GM18505 (cell line): ENCODE results near the gene MBIP.

ENCODE experiments used
- ATAC-seq: cut with Tn5 transposase; IDR thresholded peaks from one replicate; pipeline ENCODE4 v1.9.1; 2021; ENCODE audit not compliant: unreplicated experiment
- POLR2A ChIP-seq: IDR thresholded peaks from 4 replicates; pipeline ENCODE4 v1.6.1; 2011; ENCODE audit warnings: borderline replicate concordance; ENCODE audit not compliant: insufficient read depth, insufficient read length; ENCODE audit errors: extremely low read depth

MBIP gene

DNA sequence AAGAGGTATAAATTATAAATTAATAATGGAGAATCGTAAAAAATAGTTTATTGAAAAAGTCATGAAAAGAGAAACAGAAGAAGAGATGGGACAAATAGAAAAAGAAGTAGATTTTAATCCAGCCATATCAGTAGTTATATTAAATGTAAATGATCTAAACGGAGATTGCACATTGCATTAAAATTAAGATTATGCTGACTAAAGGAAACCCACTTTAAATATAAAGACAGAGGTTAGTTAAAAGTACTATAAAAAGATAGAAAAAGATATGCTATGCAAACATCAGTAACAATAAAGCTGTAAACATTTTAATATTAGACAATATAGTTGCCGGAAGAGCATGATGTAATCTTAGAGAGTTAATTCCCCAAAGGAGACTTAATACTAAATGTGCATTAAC, 5.4 kb upstream of the MBIP start:
- no peak for ATAC-seq
- no peak for TF ChIP-seq POLR2A

DNA sequence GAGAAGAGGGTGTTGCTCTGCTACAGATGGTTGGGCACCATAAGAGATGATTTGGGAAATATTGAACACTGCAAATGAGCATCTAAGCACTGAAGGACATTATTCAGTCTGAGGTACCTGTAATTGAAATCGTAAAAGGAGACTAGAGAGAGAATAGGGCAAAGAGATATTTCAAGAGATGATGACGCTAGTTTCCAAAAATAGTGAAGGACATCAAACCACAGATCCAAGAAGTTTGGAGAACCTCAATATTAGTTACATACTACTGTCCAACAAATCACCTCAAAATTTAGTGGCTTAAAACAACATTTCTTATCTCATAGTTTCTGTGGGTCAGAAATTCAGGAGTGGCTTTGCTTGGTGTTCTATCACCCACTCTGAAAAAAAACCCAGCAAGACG, 4.5 kb upstream of the MBIP start:
- ATAC-seq, result no peak
- TF ChIP-seq POLR2A, result no peak

DNA sequence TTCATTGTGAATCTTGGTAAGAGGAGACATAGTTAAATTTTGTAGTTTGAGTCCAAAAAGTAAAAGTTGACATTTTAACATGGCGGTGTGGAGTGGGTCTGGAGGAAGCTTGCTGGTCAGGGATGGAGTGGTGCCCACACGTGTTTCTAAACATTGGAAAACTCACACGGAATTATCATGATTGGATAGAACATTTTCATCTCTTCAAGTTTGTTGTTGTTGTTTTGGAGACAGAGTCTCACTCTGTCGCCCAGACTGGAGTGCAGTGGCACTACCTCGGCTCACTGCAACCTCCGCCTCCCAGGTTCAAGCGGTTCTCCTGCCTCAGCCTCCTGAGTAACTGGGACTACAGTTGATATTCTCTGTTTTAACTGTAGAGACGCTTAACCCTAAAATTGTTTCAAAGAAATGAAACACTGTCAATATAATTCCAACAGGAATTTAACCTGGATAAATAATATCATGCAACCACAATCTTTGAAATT, 502 bp upstream of the MBIP start:
- peak; percentile 24 for ATAC-seq
- TF ChIP-seq POLR2A, result no peak

DNA sequence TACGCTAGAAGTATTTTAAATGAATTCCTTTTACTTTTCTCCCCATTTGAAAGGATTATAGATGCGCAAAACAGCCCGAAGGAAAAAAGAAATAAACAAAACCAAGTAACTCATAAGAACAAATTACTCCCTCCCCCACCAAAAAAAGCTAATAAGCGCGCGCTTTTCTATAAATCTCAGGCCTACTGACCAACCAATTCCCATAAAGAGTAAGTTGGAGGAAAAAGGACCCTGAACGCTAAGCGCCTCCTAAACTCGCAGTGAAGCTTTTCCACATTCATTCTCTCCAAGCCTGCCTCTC, 588 bp downstream of the MBIP start:
- TF ChIP-seq POLR2A, result no peak

DNA sequence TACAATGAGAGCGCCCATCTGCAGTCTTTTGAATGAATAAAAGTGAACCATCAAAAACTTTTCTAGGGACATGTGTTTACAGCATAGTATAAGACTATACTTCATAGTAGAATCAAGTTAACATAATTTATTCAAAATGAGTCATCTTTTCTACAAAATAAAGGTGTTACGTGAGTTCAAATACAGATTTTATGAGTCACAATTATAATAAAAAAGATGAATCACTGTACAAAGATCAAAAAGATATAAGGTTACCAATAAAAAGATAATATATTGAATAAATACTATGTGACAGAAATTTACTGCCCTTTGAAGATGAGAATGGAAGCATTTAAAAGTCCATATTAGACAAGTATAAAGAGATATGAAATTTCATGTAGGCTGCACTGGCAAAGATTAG, 2.8 kb downstream of the MBIP start:
- ATAC-seq, result no peak
- TF ChIP-seq POLR2A, result no peak

More for the DNA sequence above, 588 bp downstream of the MBIP start:
- ATAC-seq, result no peak

DNA sequence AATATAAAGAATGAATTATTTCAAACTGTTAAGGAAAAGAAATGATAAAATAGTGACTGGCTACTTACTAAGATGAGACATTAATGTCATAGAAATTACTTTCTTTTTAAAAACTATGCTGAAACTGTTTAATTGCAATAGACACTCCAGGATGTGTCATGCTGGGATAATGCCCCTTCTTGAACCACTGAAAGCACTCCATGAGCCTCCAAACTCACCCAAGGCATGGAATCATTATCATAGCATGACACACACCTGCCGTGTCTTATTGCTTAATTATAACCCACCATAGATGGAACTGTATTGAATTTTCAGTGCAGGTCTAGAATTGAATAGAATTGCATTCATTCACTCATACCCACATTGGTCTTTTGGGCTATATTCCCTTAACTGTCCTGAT, 4.3 kb downstream of the MBIP start:
- TF ChIP-seq POLR2A, result no peak
- no peak for ATAC-seq

DNA sequence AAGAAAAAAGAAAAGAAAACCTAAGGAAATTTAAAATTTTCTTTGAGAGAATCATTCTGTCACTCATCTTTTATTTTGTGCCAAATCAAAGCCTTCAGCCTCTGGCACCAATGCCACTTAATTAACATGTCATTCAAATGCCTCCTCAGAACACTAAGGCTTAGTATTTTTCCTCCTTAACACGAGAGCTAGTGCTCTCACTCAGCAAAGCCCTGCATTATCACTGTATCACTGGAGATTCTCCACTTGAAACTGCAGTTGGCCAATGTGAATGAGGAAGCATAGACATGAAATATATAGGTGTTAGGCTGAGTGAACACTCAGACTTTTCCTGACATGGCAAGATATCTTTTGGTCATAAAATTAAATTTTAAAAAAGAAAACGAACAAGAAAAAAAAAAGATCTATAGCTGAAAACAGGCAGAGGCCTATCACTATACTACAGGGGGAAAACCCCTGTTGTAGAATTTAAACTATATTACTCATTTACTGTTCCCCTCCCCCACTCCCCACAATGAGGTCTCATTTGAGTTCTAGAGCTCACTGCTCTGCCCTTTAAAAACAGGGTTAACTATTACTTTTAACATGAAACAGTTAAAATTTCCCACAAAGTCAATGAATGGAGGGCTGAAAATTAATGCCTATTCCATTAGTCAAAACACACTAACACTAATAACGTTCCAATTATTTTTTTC, 5.1 kb downstream of the MBIP start:
- peak; percentile 64 for ATAC-seq
- TF ChIP-seq POLR2A, result no peak

DNA sequence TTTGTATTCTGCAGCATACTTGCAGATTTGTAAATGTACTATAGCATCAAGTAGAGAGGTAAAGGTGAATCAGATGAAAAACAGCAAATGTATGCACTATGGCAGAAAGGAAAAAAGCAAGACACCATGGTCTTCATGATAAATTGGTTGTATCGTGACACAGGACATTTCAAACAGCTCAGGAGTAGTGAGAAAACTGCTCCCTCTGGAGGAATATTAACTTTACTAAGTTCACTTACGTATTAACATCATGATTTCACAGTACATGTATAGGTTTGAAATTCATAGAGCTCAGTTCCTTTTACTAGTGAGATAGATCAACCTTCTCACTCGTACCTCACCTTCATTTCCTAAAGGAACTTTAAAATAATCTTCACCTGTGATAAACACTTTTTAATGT, 6.5 kb downstream of the MBIP start:
- no peak for ATAC-seq

DNA sequence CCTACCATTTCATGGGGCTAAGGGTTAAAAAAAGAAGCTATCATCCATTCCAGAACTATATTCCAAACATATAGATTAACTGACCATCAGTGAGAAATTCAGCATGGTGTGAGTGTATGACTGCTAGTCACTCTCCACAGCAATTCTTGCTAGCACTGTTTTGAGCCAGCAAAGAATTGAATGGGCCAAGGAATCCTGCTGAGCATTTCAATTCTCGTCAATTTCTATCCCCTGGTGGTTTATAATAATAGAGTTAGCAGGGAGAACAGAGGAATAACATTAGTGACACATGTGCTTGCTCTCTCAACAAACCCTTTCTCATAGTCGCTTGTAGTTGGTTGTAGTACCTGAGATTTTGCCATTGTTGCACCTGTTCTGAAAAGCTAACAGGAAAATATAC, 7.2 kb downstream of the MBIP start:
- no peak for TF ChIP-seq POLR2A
- no peak for ATAC-seq

More for the DNA sequence above, 6.5 kb downstream of the MBIP start:
- no peak for TF ChIP-seq POLR2A

DNA sequence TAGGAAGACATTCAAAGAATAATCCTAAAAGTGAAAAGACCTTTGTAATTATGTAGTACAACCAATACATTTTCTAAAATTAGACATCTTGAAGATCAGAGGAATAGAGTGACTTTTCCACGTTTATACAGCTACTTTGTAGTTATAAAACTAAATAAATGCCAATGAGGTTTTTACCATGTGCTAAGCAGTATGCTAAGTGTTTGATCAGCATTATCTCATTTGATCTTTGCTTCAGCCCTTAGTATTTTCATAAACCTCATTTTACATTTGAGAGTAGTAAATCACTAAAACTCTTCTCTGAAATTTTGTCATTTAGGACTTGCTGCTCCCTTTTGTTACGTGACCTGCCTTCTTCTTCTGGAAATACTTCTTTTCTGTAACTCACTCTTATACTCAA, 13.6 kb downstream of the MBIP start:
- ATAC-seq, result no peak
- TF ChIP-seq POLR2A, result no peak

DNA sequence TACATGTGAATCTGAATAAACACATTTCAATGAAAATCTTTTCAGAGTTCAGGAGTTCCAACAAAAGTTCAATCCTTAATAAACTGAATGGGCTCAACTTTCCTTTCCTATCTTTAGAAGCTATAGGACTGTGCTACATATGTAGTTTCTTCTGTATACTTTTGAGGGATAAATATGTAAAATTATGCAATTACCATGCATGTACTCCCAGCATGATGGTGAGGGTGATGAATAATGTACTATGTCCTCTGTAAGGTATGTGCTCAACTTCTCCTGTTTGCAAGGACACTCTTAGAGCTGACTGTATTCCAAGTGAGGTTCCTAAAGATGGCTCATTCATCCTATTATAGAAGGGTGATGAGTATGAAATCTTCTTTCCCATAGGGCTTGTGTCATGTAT, 15.5 kb downstream of the MBIP start:
- no peak for ATAC-seq
- no peak for TF ChIP-seq POLR2A

DNA sequence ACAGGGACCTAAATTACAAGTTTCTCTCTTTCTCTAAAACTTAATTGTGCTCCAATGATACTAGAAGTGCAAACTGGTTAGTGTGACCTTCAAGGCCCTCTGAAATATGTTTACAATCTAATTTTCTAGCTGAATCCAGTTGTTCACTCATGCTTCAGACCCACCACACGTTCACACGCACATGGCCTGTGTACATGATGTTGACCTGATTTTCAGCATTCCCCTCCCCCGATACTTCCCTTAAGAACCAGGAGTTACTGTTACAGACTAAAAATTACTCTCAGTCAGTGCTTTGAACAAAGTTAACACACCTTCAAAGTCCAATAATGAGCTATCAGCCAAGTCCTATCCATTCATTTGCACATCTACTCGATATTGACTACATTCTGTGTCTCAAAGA, 16.5 kb downstream of the MBIP start:
- no peak for TF ChIP-seq POLR2A
- no peak for ATAC-seq

DNA sequence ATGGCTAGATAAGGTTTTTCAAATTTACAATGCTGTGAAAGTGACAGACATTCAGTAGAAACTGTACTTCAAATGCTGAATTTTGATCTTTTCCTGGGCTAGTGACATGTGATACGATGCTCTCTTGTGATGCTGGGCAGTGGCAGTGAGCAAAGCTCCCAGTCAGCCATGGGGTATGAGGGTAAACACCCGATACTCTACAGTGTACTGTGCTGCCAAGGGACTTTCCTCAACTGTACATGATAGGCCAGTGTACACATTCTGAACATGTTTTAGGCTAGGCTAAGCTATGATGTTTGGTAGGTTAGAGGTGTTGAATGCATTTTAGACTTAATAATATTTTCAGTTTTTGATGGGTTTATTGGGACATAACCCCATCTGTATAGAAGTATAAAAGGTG, 17.6 kb downstream of the MBIP start:
- TF ChIP-seq POLR2A, result no peak
- no peak for ATAC-seq

DNA sequence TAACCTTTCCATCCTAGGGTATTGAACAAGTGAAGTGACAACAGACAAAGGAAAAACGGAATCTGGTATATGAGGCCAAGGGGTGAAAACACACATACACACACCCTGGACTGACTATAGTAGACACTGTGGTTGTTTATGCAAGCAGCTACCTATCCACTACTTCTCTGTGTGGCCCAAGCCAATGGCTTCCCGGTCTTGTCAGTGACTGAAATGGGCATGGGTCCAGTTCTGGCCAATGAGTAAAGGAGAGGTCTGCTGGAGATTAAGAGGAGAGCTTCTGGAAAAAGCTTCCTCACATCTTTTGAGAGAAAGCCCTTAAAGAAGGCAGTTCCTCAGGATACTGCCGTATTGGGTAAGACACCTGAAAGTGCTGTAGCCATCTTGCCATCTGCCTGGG, 19.3 kb downstream of the MBIP start:
- ATAC-seq, result no peak

DNA sequence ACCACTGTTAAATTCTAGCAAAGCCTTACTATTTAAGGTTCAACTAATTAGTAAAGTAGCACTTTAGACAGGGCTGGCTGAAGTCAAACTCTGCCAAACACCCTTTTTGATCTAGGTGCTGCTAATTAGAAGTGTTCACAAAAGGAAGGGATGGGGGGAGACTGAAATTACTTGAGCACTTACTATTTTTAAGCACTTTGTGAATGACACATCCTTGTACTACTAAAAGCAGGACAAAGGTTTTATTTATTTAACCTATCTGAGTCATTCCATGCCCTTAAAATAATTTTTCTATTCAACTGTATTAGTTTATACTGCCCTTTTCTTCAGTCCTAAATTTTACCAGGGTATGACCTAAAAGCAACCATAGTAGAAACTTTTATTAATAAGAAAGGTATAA, 20.1 kb downstream of the MBIP start:
- no peak for ATAC-seq
- no peak for TF ChIP-seq POLR2A

More for the DNA sequence above, 19.3 kb downstream of the MBIP start:
- TF ChIP-seq POLR2A, result no peak
